Activated T-cell treated with anti-CD3 and anti-CD28 coated beads, Interleukin-2, amount 50 U/mL, for 72 hours (primary cell): ENCODE results near the gene ASB13. TPM values are rescaled to one million over a fixed set of nuclear protein-coding genes. Genes with fewer than 3 reads are reported as not detected.

ENCODE experiments used
- ATAC-seq, 2 donors: fragments of 150-1000 bp; cut with Tn5 transposase; replicated peaks in 1 of 2; 2 replicates each; pipeline ENCODE4 v1.10.0; 2021; ENCODE audit warnings: moderate library complexity in 2 of 2, mild to moderate bottlenecking in 1 of 2
- DNase-seq, 2 donors: peaks; one replicate each; pipeline ENCODE4 v3.0.0; 2021 to 2022; ENCODE audit warnings: mixed read lengths in 1 of 2
- H3K27ac Mint-ChIP-seq: one replicate; pipeline ENCODE4 v1.8.0; 2022; ENCODE audit warnings: mild to moderate bottlenecking, moderate library complexity, mixed read lengths
- H3K27me3 Mint-ChIP-seq: one replicate; pipeline ENCODE4 v1.8.0; 2022; ENCODE audit warnings: low read depth, mixed read lengths
- H3K36me3 Mint-ChIP-seq, 2 donors: one replicate each; pipeline ENCODE4 v1.8.0; 2022; ENCODE audit warnings: mixed read lengths in 2 of 2, mild to moderate bottlenecking in 1 of 2; ENCODE audit not compliant: insufficient read depth in 2 of 2
- H3K4me1 Mint-ChIP-seq: one replicate; pipeline ENCODE4 v1.8.0; 2022; ENCODE audit warnings: low read depth, mixed read lengths
- H3K4me3 Mint-ChIP-seq, 2 donors: one replicate each; pipeline ENCODE4 v1.8.0; 2022; ENCODE audit warnings: mild to moderate bottlenecking in 2 of 2, mixed read lengths in 2 of 2, moderate library complexity in 2 of 2
- H3K9me3 Mint-ChIP-seq, 2 donors: one replicate each; pipeline ENCODE4 v1.8.0; 2022; ENCODE audit warnings: mixed read lengths in 2 of 2
- total RNA-seq, 2 donors: library from RNA; stranded (reverse); gene quantifications; one replicate each; pipeline ENCODE4 v1.2.3, GENCODE V29; 2022

Gene ASB13, protein sequence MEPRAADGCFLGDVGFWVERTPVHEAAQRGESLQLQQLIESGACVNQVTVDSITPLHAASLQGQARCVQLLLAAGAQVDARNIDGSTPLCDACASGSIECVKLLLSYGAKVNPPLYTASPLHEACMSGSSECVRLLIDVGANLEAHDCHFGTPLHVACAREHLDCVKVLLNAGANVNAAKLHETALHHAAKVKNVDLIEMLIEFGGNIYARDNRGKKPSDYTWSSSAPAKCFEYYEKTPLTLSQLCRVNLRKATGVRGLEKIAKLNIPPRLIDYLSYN
- 1 to 10 TPM; 7.0 to 7.8 TPM for total RNA-seq

DNA sequence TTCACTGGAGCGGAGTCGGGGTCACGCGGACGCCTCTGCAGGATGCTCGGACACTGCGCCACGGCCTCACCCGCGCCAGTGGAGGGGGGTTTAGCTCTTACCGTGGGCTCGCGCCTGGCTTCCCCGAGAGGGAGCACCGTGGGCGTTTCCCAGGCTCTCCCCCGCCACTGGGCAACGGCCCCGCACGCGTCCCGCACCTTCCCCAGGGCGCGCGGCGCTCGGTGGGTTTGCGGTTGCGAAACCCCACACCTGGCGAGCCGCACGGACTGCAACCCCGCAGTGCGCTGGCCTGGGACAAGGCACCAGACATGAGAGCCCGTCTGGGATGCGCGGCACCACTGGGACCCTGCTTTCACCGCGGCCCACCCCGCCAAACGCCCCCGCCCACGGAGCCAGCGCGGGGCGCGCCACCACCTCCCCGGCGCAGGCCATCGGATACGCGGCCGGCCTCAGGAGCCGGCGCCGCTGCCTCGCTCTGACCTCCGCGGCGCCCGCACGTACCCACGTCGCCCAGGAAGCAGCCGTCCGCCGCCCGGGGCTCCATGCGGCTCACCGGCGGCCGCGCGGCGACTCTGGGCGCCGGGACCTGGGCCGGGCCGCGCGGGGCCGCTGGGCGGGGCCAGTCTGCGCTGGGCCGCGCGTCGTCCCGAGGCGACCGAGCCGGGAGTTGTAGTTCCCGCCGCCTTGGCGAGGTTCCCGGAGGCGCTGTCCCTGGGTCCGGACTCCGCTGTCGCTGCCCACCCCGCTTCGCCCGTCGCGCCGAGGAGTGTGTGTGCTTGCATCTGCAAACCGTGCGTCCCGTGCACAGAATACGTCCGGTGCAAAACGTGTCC, at the start of gene ASB13:
Gene ASB13 (minus strand): TSS at position 588 of the 833 bp plus-strand sequence. CDS start 44 bp downstream, at position 544.
- DNase-seq (peak; percentile 47 to 56), ATAC-seq (peak; percentile 91 to 93)
- Mint-ChIP-seq H3K27ac (no peak within 1 kb of the TSS), H3K27me3 (peaks cover 5% of the 10 kb centered on the region), H3K36me3 (peaks cover 0 to 3% of the 10 kb centered on the region in 2 donors), H3K4me1 (peaks cover 29% of the 10 kb centered on the region), H3K9me3 (no peaks in the 10 kb centered on the region), H3K4me3 (peak within 1 kb of the TSS; percentile 88 to 95)

DNA sequence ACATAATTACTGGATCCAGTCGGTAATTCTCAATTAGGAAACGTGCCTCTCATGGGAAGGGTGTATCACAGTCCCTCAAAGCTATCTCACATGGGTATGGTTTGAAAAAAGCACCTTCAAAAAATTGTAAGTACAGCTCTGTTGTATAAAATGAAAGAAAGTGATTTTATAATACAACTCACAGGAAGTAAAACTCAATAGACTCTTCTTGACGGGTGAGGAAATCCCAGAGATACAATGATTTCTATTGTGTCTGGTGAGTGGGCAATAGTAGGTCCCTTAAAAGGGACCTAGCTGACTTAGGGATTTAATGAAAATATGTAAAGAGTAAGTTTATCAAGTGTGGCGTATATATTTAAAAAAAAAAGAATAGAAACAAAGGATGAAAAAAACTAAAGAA, 45.2 kb upstream of the ASB13 start:
- no peaks in the 10 kb centered on the region for H3K27me3 Mint-ChIP-seq
- peaks cover 68% of the 10 kb centered on the region for H3K4me1 Mint-ChIP-seq
- H3K4me3 Mint-ChIP-seq, result peak overlapping the region; percentile 65 to 93
- peaks cover 0 to 4% of the 10 kb centered on the region in 2 donors for H3K36me3 Mint-ChIP-seq
- no peak for ATAC-seq
- peaks cover 1 to 4% of the 10 kb centered on the region in 2 donors for H3K9me3 Mint-ChIP-seq
- peak overlapping the region; percentile 95 for H3K27ac Mint-ChIP-seq
- no peak for DNase-seq

DNA sequence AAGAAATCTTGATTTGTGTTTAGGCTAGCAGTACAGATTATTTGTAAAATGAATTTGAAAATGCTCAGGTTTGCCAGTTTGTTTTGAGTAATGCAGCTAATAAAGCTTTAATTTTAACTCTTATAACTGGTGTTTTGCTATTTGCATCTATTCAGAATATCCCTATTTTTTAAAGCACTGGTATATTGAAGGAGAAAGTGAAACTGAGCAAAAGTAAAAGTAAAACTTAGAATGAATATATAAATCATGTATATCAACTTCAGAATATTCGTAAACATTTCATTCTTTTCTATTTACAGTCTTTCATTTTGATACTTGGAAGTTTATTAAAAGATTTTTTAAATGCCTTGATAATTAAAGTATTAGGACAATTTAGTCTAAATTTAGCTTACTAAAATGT, 44.5 kb upstream of the ASB13 start:
- DNase-seq, result no peak
- peaks cover 75% of the 10 kb centered on the region for H3K4me1 Mint-ChIP-seq
- peaks cover 0 to 4% of the 10 kb centered on the region in 2 donors for H3K36me3 Mint-ChIP-seq
- peak overlapping the region; percentile 95 for H3K27ac Mint-ChIP-seq
- no peaks in the 10 kb centered on the region for H3K27me3 Mint-ChIP-seq
- ATAC-seq, result no peak
- peak overlapping the region; percentile 65 to 93 for H3K4me3 Mint-ChIP-seq
- peaks cover 1 to 4% of the 10 kb centered on the region in 2 donors for H3K9me3 Mint-ChIP-seq

DNA sequence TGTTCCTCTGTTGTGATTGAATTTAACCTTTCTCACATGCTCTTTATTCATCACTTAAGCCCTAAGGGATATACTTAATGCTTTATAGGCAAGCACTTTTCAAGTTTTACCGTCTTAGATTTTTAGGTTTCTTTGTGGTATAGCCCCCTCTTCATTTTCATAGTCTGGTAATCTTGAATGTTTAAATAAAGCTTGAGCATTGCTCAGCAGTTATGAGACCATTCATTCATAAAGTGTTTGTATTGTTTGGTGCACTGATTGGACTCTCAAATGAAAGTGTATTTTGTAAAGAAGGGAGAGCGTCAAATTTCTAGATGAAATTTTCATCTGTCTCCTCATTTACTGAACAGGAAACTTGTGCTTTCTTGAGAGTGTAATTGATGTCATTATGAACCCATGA, 43.5 kb upstream of the ASB13 start:
- Mint-ChIP-seq H3K4me1 (peaks cover 85% of the 10 kb centered on the region), H3K4me3 (peak overlapping the region; percentile 57 to 59), H3K36me3 (peaks cover 0 to 4% of the 10 kb centered on the region in 2 donors), H3K27ac (peak overlapping the region; percentile 7), H3K27me3 (no peaks in the 10 kb centered on the region), H3K9me3 (peaks cover 1 to 4% of the 10 kb centered on the region in 2 donors)
- DNase-seq (no peak), ATAC-seq (no peak)

DNA sequence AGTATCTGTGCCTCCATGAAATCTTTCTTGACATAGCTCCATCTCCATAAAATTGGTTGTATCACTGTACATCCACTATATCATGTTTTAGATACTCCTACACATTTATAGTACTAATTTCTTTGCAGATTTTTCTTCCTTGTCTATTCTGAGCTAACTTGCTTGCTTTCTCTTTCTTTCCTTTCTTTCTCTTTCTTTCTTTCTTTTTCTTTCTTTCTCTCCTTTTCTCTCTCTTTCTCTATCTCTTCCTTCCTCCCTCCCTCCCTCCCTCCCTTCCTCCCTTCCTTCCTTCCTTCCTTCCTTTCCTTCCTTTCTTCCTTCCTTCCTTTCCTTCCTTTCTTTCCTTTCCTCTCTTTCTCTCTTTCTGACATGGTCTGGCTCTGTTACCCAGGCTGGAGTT, 42.0 kb upstream of the ASB13 start:
- DNase-seq (no peak), ATAC-seq (no peak)
- Mint-ChIP-seq H3K4me3 (peak overlapping the region in 1 of 2 donors; percentile 14), H3K27ac (peak overlapping the region; percentile 36), H3K4me1 (peaks cover 88% of the 10 kb centered on the region), H3K27me3 (no peaks in the 10 kb centered on the region), H3K9me3 (peaks cover 1 to 4% of the 10 kb centered on the region in 2 donors), H3K36me3 (peaks cover 0 to 4% of the 10 kb centered on the region in 2 donors)

DNA sequence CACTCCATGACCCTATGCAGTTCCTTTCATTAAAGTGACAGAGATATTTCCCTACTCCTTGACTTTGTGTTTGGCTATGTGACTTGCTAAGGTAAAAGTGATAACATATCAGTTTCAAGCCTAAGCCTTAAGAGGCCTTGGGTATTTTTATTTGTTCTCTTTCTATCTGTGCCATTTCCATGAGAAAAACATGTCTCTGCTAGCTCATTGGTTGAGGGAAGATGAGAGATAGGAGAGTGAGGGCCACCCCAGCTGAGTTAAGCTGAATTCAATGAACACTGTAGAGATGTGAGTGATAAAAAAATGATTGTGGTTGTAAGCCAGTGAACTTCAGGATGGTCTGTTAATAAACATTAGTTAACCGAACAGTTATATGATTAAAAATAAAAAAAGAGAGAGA, 31.7 kb upstream of the ASB13 start:
- no peak overlapping the region for H3K4me3 Mint-ChIP-seq
- peaks cover 42% of the 10 kb centered on the region for H3K4me1 Mint-ChIP-seq
- DNase-seq (no peak), ATAC-seq (no peak)
- H3K36me3 Mint-ChIP-seq, result peaks cover 0 to 3% of the 10 kb centered on the region in 2 donors
- H3K9me3 Mint-ChIP-seq, result no peaks in the 10 kb centered on the region
- no peaks in the 10 kb centered on the region for H3K27me3 Mint-ChIP-seq
- H3K27ac Mint-ChIP-seq, result peak overlapping the region; percentile 44

DNA sequence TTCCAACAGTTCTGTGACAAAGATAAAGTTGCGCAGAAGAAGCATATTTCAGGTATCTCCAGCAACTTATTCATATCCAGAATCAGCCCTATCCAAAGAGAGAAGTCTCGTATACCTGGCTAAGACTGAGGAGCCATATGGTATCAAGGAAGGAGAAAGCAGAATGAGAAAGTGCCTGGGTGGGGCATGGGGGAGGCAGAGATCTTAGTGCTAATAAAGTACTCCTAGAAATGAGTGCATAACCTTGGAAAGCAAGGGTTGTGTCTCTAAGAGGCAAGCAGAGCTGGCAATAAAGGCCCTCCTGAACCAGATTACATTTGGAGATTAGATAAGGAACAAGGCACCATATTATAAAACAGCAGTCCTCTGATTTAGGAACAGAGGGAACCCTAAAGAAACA, 30.9 kb upstream of the ASB13 start:
- peaks cover 47% of the 10 kb centered on the region for H3K4me1 Mint-ChIP-seq
- ATAC-seq (no peak), DNase-seq (no peak)
- peaks cover 0 to 5% of the 10 kb centered on the region in 2 donors for H3K36me3 Mint-ChIP-seq
- no peak overlapping the region for H3K27ac Mint-ChIP-seq
- no peak overlapping the region for H3K4me3 Mint-ChIP-seq
- H3K9me3 Mint-ChIP-seq, result no peaks in the 10 kb centered on the region
- no peaks in the 10 kb centered on the region for H3K27me3 Mint-ChIP-seq

DNA sequence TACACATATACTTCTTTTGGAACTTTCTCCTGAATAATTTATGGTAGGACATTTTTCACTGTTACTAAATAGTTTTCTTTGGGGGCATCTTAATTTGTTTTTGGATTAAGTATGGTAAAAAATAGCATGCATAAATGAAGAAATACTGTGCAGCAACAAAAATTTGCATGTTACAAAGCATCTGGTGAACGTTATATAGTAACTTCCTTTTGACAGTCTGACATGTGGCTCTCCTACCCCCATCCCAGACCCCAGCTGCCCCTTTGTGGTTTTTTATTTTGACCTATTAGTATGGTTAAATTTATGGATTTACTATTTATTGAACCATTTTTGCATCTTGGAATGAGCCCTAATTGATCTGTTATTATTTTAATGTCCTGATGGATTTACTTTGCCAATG, 28.2 kb upstream of the ASB13 start:
- H3K36me3 Mint-ChIP-seq, result peaks cover 0 to 5% of the 10 kb centered on the region in 2 donors
- no peaks in the 10 kb centered on the region for H3K9me3 Mint-ChIP-seq
- ATAC-seq (no peak), DNase-seq (no peak)
- H3K27ac Mint-ChIP-seq, result no peak overlapping the region
- H3K4me1 Mint-ChIP-seq, result peaks cover 68% of the 10 kb centered on the region
- no peak overlapping the region for H3K4me3 Mint-ChIP-seq
- H3K27me3 Mint-ChIP-seq, result no peaks in the 10 kb centered on the region

DNA sequence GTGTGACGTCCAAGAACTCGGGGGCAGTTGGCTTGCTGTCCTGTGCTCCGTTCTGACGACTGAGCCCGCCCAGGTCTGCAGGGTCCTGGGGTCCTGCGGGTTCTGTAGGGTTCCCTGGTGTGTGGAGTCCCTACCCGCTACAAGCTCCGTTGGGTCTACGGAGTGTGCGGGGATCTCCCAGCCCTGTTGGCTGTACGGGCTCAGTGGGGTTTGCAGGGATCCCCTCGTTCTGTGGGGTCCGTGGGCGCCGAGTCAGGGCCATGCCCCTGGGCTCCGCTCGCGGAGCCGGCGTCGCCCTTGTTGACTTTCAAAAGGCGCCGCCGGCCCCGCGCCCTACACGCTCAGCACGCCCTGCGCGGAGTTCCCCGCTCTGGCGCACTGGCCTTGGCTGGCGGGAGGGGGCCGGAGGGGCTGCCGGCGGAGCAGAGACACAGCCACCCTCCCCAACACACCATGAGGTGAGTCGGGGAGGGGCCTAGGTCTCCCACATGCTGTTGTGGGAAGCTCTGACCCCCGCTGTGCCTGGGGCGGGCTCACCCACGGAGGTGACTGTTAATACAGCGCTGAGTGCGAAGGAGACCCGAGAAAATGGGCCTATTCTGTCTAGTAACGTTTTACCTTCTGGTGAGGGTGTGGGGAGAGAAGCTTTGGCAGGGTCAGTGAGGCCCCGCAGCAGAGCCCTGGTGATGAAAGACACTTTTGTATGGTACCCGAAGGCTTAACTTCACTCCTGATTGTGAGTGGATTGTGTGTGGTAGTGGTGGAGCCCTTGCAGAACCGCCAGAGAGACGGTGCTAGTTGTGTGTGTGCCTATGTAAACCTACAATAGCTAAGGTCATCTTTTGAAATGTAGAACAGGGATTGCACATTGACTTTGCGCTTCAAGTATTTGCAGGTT, 26.3 kb upstream of the ASB13 start:
- ATAC-seq, result peak; percentile 93 to 94
- Mint-ChIP-seq H3K27ac (peak overlapping the region; percentile 85), H3K4me1 (peaks cover 79% of the 10 kb centered on the region)

DNA sequence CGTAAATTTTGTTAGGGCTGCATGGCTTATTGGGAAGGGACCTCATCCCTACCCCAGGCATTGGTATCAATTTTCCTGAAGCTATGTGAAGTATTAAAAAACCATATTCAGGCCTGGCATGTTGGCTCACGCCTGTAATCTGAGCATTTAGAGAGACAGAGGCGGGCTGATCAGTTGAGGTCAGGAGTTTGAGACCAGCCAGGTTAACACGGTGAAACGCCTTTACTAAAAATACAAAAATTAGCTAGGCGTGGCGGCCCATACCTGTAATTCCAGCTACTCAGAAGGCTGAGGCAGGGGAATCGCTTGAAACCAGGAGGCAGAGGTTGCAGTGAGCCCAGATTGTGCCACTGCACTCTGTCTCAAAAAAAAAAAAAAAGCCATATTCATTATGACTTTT, 25.4 kb upstream of the ASB13 start:
- H3K4me3 Mint-ChIP-seq, result peak overlapping the region; percentile 77 to 85
- ATAC-seq, result no peak
- peaks cover 0 to 2% of the 10 kb centered on the region in 2 donors for H3K36me3 Mint-ChIP-seq
- no peak for DNase-seq
- no peaks in the 10 kb centered on the region for H3K9me3 Mint-ChIP-seq
- peaks cover 82% of the 10 kb centered on the region for H3K4me1 Mint-ChIP-seq
- no peaks in the 10 kb centered on the region for H3K27me3 Mint-ChIP-seq
- no peak overlapping the region for H3K27ac Mint-ChIP-seq

More for the DNA sequence above, 26.3 kb upstream of the ASB13 start:
- DNase-seq, result peak; percentile 82 to 83
- no peaks in the 10 kb centered on the region for H3K27me3 Mint-ChIP-seq
- no peaks in the 10 kb centered on the region for H3K9me3 Mint-ChIP-seq
- peaks cover 0 to 2% of the 10 kb centered on the region in 2 donors for H3K36me3 Mint-ChIP-seq
- peak overlapping the region; percentile 77 to 85 for H3K4me3 Mint-ChIP-seq

DNA sequence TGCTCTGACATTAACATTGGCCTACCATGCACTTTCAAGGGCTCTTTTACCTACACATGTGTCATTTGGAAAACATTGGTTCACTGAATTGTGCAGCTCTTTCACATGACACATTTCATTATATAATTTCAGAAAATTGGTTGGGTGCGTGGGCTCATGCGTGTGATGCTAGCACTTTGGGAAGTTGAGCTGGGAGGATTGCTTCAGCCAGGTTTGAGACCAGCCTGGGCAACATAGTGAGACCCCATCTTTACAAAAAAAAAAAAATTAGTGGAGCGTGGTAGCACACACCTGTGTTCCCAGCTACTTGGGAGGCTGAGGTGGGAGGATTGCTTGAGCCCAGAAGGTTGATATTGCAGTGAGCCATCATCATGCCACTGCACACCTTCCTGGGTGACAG, 22.2 kb upstream of the ASB13 start:
- Mint-ChIP-seq H3K4me3 (peak overlapping the region; percentile 15 to 46), H3K36me3 (peaks cover 0 to 5% of the 10 kb centered on the region in 2 donors), H3K9me3 (no peaks in the 10 kb centered on the region), H3K27ac (no peak overlapping the region), H3K4me1 (peaks cover 79% of the 10 kb centered on the region), H3K27me3 (no peaks in the 10 kb centered on the region)
- no peak for ATAC-seq
- DNase-seq, result no peak

DNA sequence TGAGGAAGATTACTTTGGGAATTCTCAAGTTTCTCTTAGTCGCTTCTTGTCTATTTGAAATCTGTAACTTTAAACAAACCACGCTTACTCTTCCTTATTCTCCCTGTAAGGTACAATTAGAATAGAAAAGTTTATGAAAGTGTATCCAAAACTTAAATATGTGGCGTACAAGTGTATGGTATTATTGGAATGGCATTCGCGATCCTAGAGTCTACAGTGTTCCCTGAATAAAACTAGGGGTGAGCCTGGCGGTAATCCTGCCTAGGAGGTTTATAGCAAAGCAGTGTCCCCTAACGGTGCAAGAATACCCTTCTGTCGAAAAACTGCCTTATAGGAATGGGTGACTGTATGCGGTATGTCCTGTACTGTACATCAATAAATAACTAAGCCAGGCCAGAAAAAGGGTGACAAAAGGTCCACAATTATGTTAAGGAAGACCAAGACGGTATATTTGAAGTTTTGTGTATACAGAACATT, 19.4 kb upstream of the ASB13 start:
- H3K27me3 Mint-ChIP-seq, result no peaks in the 10 kb centered on the region
- DNase-seq (no peak), ATAC-seq (no peak)

More for the DNA sequence above, 19.4 kb upstream of the ASB13 start:
- peak overlapping the region; percentile 98 for H3K27ac Mint-ChIP-seq
- H3K9me3 Mint-ChIP-seq, result no peaks in the 10 kb centered on the region
- H3K4me1 Mint-ChIP-seq, result peaks cover 67% of the 10 kb centered on the region
- H3K36me3 Mint-ChIP-seq, result peaks cover 0 to 3% of the 10 kb centered on the region in 2 donors
- peak overlapping the region; percentile 97 to 99 for H3K4me3 Mint-ChIP-seq
